Measurements from ENCODE around the gene SCYL1.

The SCYL1 gene

GRCh38 chr11:65581928-65582327, 57.0 kb downstream of the SCYL1 start:
- no peak for DNase-seq (ENCODE audit: low read depth in 2 of 2)

- DNase-seq (ENCODE audit: low read depth in 2 of 2): no peak
These were observed 58.7 kb downstream of the SCYL1 start for GRCh38 chr11:65583589-65583988.

- no peak for DNase-seq (ENCODE audit: low read depth in 2 of 2)
These were observed 59.2 kb downstream of the SCYL1 start for GRCh38 chr11:65584106-65584505.

- DNase-seq (ENCODE audit: low read depth in 2 of 2): no peak
These were observed 59.9 kb downstream of the SCYL1 start for GRCh38 chr11:65584723-65585171.

GRCh38 chr11:65585396-65586246, 60.7 kb downstream of the SCYL1 start:
- DNase-seq (ENCODE audit: low read depth in 2 of 2): no peak

- no peak for DNase-seq (ENCODE audit: low read depth in 2 of 2)
These were observed 61.4 kb downstream of the SCYL1 start for GRCh38 chr11:65586247-65586630.

- DNase-seq (ENCODE audit: low read depth in 2 of 2): no peak
These were observed 61.8 kb downstream of the SCYL1 start for GRCh38 chr11:65586676-65587075.
